RWPE1 (cell line): Measurements from ENCODE around the gene ZSWIM6.

Experiments used
- CTCF ChIA-PET: fragments of 350-600 bp; sonication (Branson Sonifier 250); formaldehyde crosslinking; extraction: SDS; loops from one replicate; lab custom pipeline; 2021; lab: Yijun Ruan, JAX
- POLR2A ChIA-PET: fragments of 400-600 bp; formaldehyde crosslinking; extraction: SDS; loops from one replicate; lab custom pipeline; 2020; ENCODE audit warnings: antibody characterized with exemption; ENCODE audit not compliant: low non-redundant PET; lab: Yijun Ruan, JAX
- DNase-seq: peaks from one replicate; pipeline ENCODE4 v3.0.0; 2012; ENCODE audit warnings: low spot score
- H3K27ac ChIP-seq: fragments of 450-650 bp; 2 replicates; pipeline ENCODE4 v1.5.1; 2017
- CTCF ChIP-seq: fragments of 450-650 bp; conservative IDR thresholded peaks from 2 replicates; pipeline ENCODE4 v1.5.1; 2017; ENCODE audit warnings: low read depth, mild to moderate bottlenecking

The ZSWIM6 gene

GRCh38 chr5:61567337-61567736 lies 235.3 kb downstream of the ZSWIM6 start:
- no peak for TF ChIP-seq CTCF
- ChIA-PET POLR2A (no interaction called here), CTCF (no interaction called here)
- no peak overlapping the region for H3K27ac ChIP-seq
- no peak for DNase-seq

GRCh38 chr5:61569353-61569752 lies 237.3 kb downstream of the ZSWIM6 start:
- no peak for DNase-seq
- ChIA-PET CTCF (interaction anchor here (0.6 kb wide), 1 partner anchor 616 kb away, joined by 3 read pairs; no protein-coding TSS in a partner anchor), POLR2A (no interaction called here)
- TF ChIP-seq CTCF, result no peak
- H3K27ac ChIP-seq, result no peak overlapping the region

- ChIA-PET POLR2A (no interaction called here), CTCF (interaction anchor here (0.5 kb wide), 1 partner anchor 247 kb away, joined by 3 read pairs; no protein-coding TSS in a partner anchor)
- no peak for DNase-seq
- no peak for TF ChIP-seq CTCF
- H3K27ac ChIP-seq, result no peak overlapping the region
These were observed 238.7 kb downstream of the ZSWIM6 start for GRCh38 chr5:61570767-61571166.

- ChIA-PET POLR2A (no interaction called here), CTCF (no interaction called here)
- no peak for TF ChIP-seq CTCF
- DNase-seq, result no peak
- no peak overlapping the region for H3K27ac ChIP-seq
These were observed 240.9 kb downstream of the ZSWIM6 start for GRCh38 chr5:61572959-61573358.

- TF ChIP-seq CTCF, result no peak
- ChIA-PET CTCF (interaction anchor here (0.6 kb wide), 1 partner anchor 69 kb away, joined by 5 read pairs; no protein-coding TSS in a partner anchor), POLR2A (no interaction called here)
- no peak overlapping the region for H3K27ac ChIP-seq
- peak; percentile 59 for DNase-seq
These were observed 243.0 kb downstream of the ZSWIM6 start for GRCh38 chr5:61575103-61575502.

- DNase-seq, result no peak
- ChIA-PET POLR2A (no interaction called here), CTCF (interaction anchor here (0.6 kb wide), 1 partner anchor 70 kb away, joined by 5 read pairs; no protein-coding TSS in a partner anchor)
- TF ChIP-seq CTCF, result no peak
- no peak overlapping the region for H3K27ac ChIP-seq
These were observed 243.5 kb downstream of the ZSWIM6 start for GRCh38 chr5:61575581-61575980.
